ENCODE measurements around the gene AJUBA.
"Not testable (repeated sequence)": the region's sequence is repeated elsewhere in the genome, so short reads cannot be mapped to it uniquely, and the experiment has no call there.

The AJUBA gene

GRCh38 chr14:22955702-22956569 lies 26.4 kb downstream of the AJUBA start:
- H3K4me1 ChIP-seq (ENCODE audit: control insufficient read depth, low read depth, low read length): peaks cover 7% of the 10 kb centered on the region
- no peaks in the 10 kb centered on the region for H3K27me3 ChIP-seq (ENCODE audit: control insufficient read depth, insufficient read depth, low read length)
- peak overlapping the region; percentile 8 for H3K27ac ChIP-seq (ENCODE audit: low read length)
- no peaks in the 10 kb centered on the region for H3K9me3 ChIP-seq (ENCODE audit: control insufficient read depth, low read depth, low read length)
- H3K9ac ChIP-seq (ENCODE audit: low read length): peak overlapping the region; percentile 90
- peak overlapping the region; percentile 78 for H3K4me3 ChIP-seq (ENCODE audit: low read length)
- peaks cover 9% of the 10 kb centered on the region for H3K36me3 ChIP-seq (ENCODE audit: control insufficient read depth, low read depth, low read length)

- H3K27ac ChIP-seq (ENCODE audit: low read length): no peak overlapping the region
- no peak overlapping the region for H3K4me3 ChIP-seq (ENCODE audit: low read length)
- H3K36me3 ChIP-seq (ENCODE audit: control insufficient read depth, low read depth, low read length): peaks cover 23% of the 10 kb centered on the region
- no peaks in the 10 kb centered on the region for H3K9me3 ChIP-seq (ENCODE audit: control insufficient read depth, low read depth, low read length)
- H3K9ac ChIP-seq (ENCODE audit: low read length): no peak overlapping the region
- peaks cover 7% of the 10 kb centered on the region for H3K4me1 ChIP-seq (ENCODE audit: control insufficient read depth, low read depth, low read length)
- H3K27me3 ChIP-seq (ENCODE audit: control insufficient read depth, insufficient read depth, low read length): no peaks in the 10 kb centered on the region
These were observed 29.9 kb downstream of the AJUBA start for GRCh38 chr14:22952418-22952817.

GRCh38 chr14:22951795-22952194 lies 30.6 kb downstream of the AJUBA start:
- H3K4me3 ChIP-seq (ENCODE audit: low read length); H3K27ac ChIP-seq (ENCODE audit: low read length); H3K9ac ChIP-seq (ENCODE audit: low read length); H3K4me1 ChIP-seq (ENCODE audit: control insufficient read depth, low read depth, low read length); H3K9me3 ChIP-seq (ENCODE audit: control insufficient read depth, low read depth, low read length); H3K27me3 ChIP-seq (ENCODE audit: control insufficient read depth, insufficient read depth, low read length): not testable (repeated sequence)
- H3K36me3 ChIP-seq (ENCODE audit: control insufficient read depth, low read depth, low read length): peaks cover 29% of the 10 kb centered on the region

- H3K27ac ChIP-seq (ENCODE audit: low read length): no peak overlapping the region
- H3K4me3 ChIP-seq (ENCODE audit: low read length): no peak overlapping the region
- no peaks in the 10 kb centered on the region for H3K9me3 ChIP-seq (ENCODE audit: control insufficient read depth, low read depth, low read length)
- no peak overlapping the region for H3K9ac ChIP-seq (ENCODE audit: low read length)
- H3K27me3 ChIP-seq (ENCODE audit: control insufficient read depth, insufficient read depth, low read length): no peaks in the 10 kb centered on the region
- no peaks in the 10 kb centered on the region for H3K4me1 ChIP-seq (ENCODE audit: control insufficient read depth, low read depth, low read length)
- H3K36me3 ChIP-seq (ENCODE audit: control insufficient read depth, low read depth, low read length): peaks cover 26% of the 10 kb centered on the region
These were observed 36.7 kb downstream of the AJUBA start for GRCh38 chr14:22945642-22946041.

GRCh38 chr14:22939684-22940083 lies 42.7 kb downstream of the AJUBA start:
- Histone ChIP-seq H3K27ac (ENCODE audit: low read length) (no peak overlapping the region), H3K4me3 (ENCODE audit: low read length) (no peak overlapping the region), H3K27me3 (ENCODE audit: control insufficient read depth, insufficient read depth, low read length) (no peaks in the 10 kb centered on the region), H3K9ac (ENCODE audit: low read length) (no peak overlapping the region), H3K36me3 (ENCODE audit: control insufficient read depth, low read depth, low read length) (no peaks in the 10 kb centered on the region), H3K9me3 (ENCODE audit: control insufficient read depth, low read depth, low read length) (no peaks in the 10 kb centered on the region), H3K4me1 (ENCODE audit: control insufficient read depth, low read depth, low read length) (no peaks in the 10 kb centered on the region)

GRCh38 chr14:22935156-22935555 lies 47.2 kb downstream of the AJUBA start:
- no peak overlapping the region for H3K9ac ChIP-seq (ENCODE audit: low read length)
- no peaks in the 10 kb centered on the region for H3K27me3 ChIP-seq (ENCODE audit: control insufficient read depth, insufficient read depth, low read length)
- no peak overlapping the region for H3K27ac ChIP-seq (ENCODE audit: low read length)
- H3K4me1 ChIP-seq (ENCODE audit: control insufficient read depth, low read depth, low read length): no peaks in the 10 kb centered on the region
- H3K9me3 ChIP-seq (ENCODE audit: control insufficient read depth, low read depth, low read length): no peaks in the 10 kb centered on the region
- no peak overlapping the region for H3K4me3 ChIP-seq (ENCODE audit: low read length)
- no peaks in the 10 kb centered on the region for H3K36me3 ChIP-seq (ENCODE audit: control insufficient read depth, low read depth, low read length)

GRCh38 chr14:22932146-22932545 lies 50.2 kb downstream of the AJUBA start:
- Histone ChIP-seq H3K9me3 (ENCODE audit: control insufficient read depth, low read depth, low read length) (no peaks in the 10 kb centered on the region), H3K27me3 (ENCODE audit: control insufficient read depth, insufficient read depth, low read length) (no peaks in the 10 kb centered on the region), H3K4me3 (ENCODE audit: low read length) (no peak overlapping the region), H3K36me3 (ENCODE audit: control insufficient read depth, low read depth, low read length) (peaks cover under 1% of the 10 kb centered on the region), H3K4me1 (ENCODE audit: control insufficient read depth, low read depth, low read length) (peaks cover 7% of the 10 kb centered on the region), H3K9ac (ENCODE audit: low read length) (no peak overlapping the region), H3K27ac (ENCODE audit: low read length) (no peak overlapping the region)

- H3K27me3 ChIP-seq (ENCODE audit: control insufficient read depth, insufficient read depth, low read length): no peaks in the 10 kb centered on the region
- peak overlapping the region; percentile 60 for H3K9ac ChIP-seq (ENCODE audit: low read length)
- H3K4me3 ChIP-seq (ENCODE audit: low read length): peak overlapping the region; percentile 79
- no peaks in the 10 kb centered on the region for H3K9me3 ChIP-seq (ENCODE audit: control insufficient read depth, low read depth, low read length)
- peak overlapping the region; percentile 14 for H3K27ac ChIP-seq (ENCODE audit: low read length)
- H3K4me1 ChIP-seq (ENCODE audit: control insufficient read depth, low read depth, low read length): peaks cover 7% of the 10 kb centered on the region
- peaks cover 21% of the 10 kb centered on the region for H3K36me3 ChIP-seq (ENCODE audit: control insufficient read depth, low read depth, low read length)
These were observed 52.4 kb downstream of the AJUBA start for GRCh38 chr14:22929961-22930364.

GRCh38 chr14:22929104-22929960 lies 53.0 kb downstream of the AJUBA start, which contains the start of gene PRMT5:
Gene PRMT5 (minus strand): TSS chr14:22929376. CDS start chr14:22929361, 15 bp downstream.
- peak within 1 kb of the TSS; percentile 79 for H3K4me3 ChIP-seq (ENCODE audit: low read length)
- peaks cover 27% of the 10 kb centered on the region for H3K36me3 ChIP-seq (ENCODE audit: control insufficient read depth, low read depth, low read length)
- H3K9me3 ChIP-seq (ENCODE audit: control insufficient read depth, low read depth, low read length): no peaks in the 10 kb centered on the region
- H3K4me1 ChIP-seq (ENCODE audit: control insufficient read depth, low read depth, low read length): peaks cover 7% of the 10 kb centered on the region
- H3K27me3 ChIP-seq (ENCODE audit: control insufficient read depth, insufficient read depth, low read length): no peaks in the 10 kb centered on the region
- peak within 1 kb of the TSS; percentile 87 for H3K9ac ChIP-seq (ENCODE audit: low read length)
- peak within 1 kb of the TSS; percentile 89 for H3K27ac ChIP-seq (ENCODE audit: low read length)

- Histone ChIP-seq H3K9me3 (ENCODE audit: control insufficient read depth, low read depth, low read length) (no peaks in the 10 kb centered on the region), H3K4me3 (ENCODE audit: low read length) (peak overlapping the region; percentile 79), H3K27me3 (ENCODE audit: control insufficient read depth, insufficient read depth, low read length) (no peaks in the 10 kb centered on the region), H3K36me3 (ENCODE audit: control insufficient read depth, low read depth, low read length) (peaks cover 34% of the 10 kb centered on the region), H3K9ac (ENCODE audit: low read length) (peak overlapping the region; percentile 87), H3K27ac (ENCODE audit: low read length) (peak overlapping the region; percentile 89), H3K4me1 (ENCODE audit: control insufficient read depth, low read depth, low read length) (peaks cover 7% of the 10 kb centered on the region)
These were observed 53.9 kb downstream of the AJUBA start for GRCh38 chr14:22928237-22929103.

GRCh38 chr14:22926316-22926715 lies 56.0 kb downstream of the AJUBA start:
- Histone ChIP-seq H3K4me3 (ENCODE audit: low read length) (no peak overlapping the region), H3K27me3 (ENCODE audit: control insufficient read depth, insufficient read depth, low read length) (no peaks in the 10 kb centered on the region), H3K27ac (ENCODE audit: low read length) (no peak overlapping the region), H3K9me3 (ENCODE audit: control insufficient read depth, low read depth, low read length) (no peaks in the 10 kb centered on the region), H3K4me1 (ENCODE audit: control insufficient read depth, low read depth, low read length) (peaks cover 7% of the 10 kb centered on the region), H3K9ac (ENCODE audit: low read length) (no peak overlapping the region), H3K36me3 (ENCODE audit: control insufficient read depth, low read depth, low read length) (peaks cover 52% of the 10 kb centered on the region)
